Measurements from ENCODE around the gene SNTG2.

Gene SNTG2

DNA sequence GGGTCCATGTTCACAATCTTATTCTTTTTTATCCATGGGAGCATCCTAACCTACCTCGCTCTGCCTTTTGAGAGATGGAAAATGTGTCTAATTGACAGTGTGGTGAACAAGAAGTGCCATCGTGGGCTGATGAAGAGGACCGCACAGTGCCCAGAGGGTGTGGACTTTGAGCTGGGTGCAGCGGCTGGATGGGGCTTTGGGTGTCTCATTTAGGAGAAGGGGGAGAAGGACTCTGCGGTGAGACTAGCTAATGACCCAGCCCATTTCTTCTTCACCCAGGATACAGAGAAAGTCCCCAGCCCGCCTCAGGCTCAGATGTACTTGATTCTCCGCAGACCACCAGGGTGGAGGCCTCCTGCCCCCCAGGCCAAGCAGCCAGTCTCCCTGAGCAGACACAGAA is 33.7 kb upstream of the SNTG2 start:
- H3K9me3 ChIP-seq (ENCODE audit: control insufficient read depth, low read length) = no peaks in the 10 kb centered on the region
- H3K36me3 ChIP-seq (ENCODE audit: control insufficient read depth, insufficient read depth, low read length) = no peaks in the 10 kb centered on the region
- no peaks in the 10 kb centered on the region for H3K4me1 ChIP-seq (ENCODE audit: control insufficient read depth, insufficient read depth, low read length)
- H3K4me3 ChIP-seq (ENCODE audit: low read length) = no peak overlapping the region
- H3K9ac ChIP-seq (ENCODE audit: low read length) = no peak overlapping the region
- no peaks in the 10 kb centered on the region for H3K27me3 ChIP-seq (ENCODE audit: control insufficient read depth, insufficient read depth, low read length)

DNA sequence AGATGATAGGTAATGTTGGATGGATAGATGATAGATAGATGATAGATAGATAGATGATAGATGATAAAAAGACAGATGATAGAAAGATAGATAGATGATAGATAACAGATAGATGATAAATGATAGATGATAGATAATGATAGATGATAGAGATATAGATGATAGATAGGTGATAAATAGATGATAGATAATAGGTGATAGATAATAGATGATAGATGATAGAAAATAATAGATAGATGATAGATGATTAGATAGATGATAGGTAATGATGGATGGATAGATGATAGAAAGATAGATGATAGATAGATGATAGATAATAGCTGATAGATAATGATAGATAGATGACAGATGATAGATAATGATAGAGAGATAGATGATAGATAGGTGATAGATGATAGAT is 31.0 kb upstream of the SNTG2 start:
- Histone ChIP-seq H3K9ac (ENCODE audit: low read length) (no peak overlapping the region), H3K36me3 (ENCODE audit: control insufficient read depth, insufficient read depth, low read length) (no peaks in the 10 kb centered on the region), H3K4me1 (ENCODE audit: control insufficient read depth, insufficient read depth, low read length) (no peaks in the 10 kb centered on the region), H3K27me3 (ENCODE audit: control insufficient read depth, insufficient read depth, low read length) (no peaks in the 10 kb centered on the region), H3K9me3 (ENCODE audit: control insufficient read depth, low read length) (no peaks in the 10 kb centered on the region), H3K4me3 (ENCODE audit: low read length) (no peak overlapping the region)

DNA sequence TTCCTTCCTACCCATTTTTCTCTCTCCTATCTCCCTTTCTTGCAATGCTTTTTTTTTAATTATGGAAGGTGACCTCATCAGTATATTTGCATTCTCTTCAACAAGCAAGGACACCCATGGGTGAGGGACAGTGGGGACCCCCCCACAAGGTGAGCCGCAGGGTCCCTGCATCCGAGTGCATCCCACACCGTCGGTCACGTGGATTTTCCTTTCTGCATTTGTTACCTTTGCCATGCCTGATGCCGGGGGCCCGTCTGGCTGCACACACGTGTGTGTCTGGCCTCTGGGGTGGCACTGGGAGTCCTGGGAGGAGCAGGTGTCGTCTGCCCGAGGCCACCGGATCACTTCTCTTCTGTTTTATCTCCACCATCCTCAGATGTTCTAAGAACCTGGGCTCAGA is 30.1 kb upstream of the SNTG2 start:
- no peaks in the 10 kb centered on the region for H3K9me3 ChIP-seq (ENCODE audit: control insufficient read depth, low read length)
- no peak overlapping the region for H3K4me3 ChIP-seq (ENCODE audit: low read length)
- no peak overlapping the region for H3K9ac ChIP-seq (ENCODE audit: low read length)
- H3K27me3 ChIP-seq (ENCODE audit: control insufficient read depth, insufficient read depth, low read length) = no peaks in the 10 kb centered on the region
- H3K4me1 ChIP-seq (ENCODE audit: control insufficient read depth, insufficient read depth, low read length) = no peaks in the 10 kb centered on the region
- no peaks in the 10 kb centered on the region for H3K36me3 ChIP-seq (ENCODE audit: control insufficient read depth, insufficient read depth, low read length)

DNA sequence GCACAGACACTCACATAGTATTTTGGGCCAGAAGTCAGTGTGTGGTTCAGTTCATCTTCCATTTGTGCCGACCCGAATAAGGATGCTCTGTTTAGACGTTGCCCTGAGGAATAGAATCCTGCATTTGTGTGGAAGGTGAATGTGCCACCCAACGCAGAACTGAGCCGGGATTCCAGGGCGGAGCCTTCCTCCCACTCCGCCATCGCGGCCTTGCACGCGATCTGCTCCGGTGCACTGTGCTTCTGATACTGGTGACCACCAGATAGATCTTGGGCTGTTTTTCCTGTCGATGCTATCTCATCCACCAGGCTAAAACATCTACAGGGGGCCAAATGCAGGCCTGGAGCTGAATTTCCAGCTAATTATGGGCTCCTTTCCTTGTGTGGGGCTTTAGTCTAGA is 29.6 kb upstream of the SNTG2 start:
- Histone ChIP-seq H3K9ac (ENCODE audit: low read length) (no peak overlapping the region), H3K27me3 (ENCODE audit: control insufficient read depth, insufficient read depth, low read length) (no peaks in the 10 kb centered on the region), H3K36me3 (ENCODE audit: control insufficient read depth, insufficient read depth, low read length) (no peaks in the 10 kb centered on the region), H3K9me3 (ENCODE audit: control insufficient read depth, low read length) (no peaks in the 10 kb centered on the region), H3K4me1 (ENCODE audit: control insufficient read depth, insufficient read depth, low read length) (no peaks in the 10 kb centered on the region), H3K4me3 (ENCODE audit: low read length) (no peak overlapping the region)

DNA sequence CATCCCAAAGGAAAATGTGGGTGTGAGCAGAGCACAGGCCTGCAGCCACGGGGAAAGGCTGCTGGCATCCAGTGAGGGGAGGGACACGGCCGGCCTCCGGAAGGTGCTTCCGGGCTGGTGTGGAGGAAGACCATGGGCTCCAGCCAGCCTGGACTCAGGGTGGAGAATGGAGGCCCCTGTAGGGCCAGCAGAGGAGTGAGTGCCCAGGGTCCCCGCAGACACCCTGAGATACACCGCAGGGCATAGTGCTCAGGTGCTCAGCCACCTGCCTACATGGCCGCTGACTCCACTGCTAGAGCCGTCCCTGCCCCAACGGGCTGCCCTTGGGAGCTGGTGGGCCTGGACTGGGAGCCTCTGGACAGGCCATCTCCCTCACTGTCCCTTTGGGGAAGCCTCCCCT is 28.5 kb upstream of the SNTG2 start:
- Histone ChIP-seq H3K36me3 (ENCODE audit: control insufficient read depth, insufficient read depth, low read length) (no peaks in the 10 kb centered on the region), H3K4me1 (ENCODE audit: control insufficient read depth, insufficient read depth, low read length) (no peaks in the 10 kb centered on the region), H3K9ac (ENCODE audit: low read length) (no peak overlapping the region), H3K9me3 (ENCODE audit: control insufficient read depth, low read length) (no peaks in the 10 kb centered on the region), H3K4me3 (ENCODE audit: low read length) (no peak overlapping the region), H3K27me3 (ENCODE audit: control insufficient read depth, insufficient read depth, low read length) (no peaks in the 10 kb centered on the region)

DNA sequence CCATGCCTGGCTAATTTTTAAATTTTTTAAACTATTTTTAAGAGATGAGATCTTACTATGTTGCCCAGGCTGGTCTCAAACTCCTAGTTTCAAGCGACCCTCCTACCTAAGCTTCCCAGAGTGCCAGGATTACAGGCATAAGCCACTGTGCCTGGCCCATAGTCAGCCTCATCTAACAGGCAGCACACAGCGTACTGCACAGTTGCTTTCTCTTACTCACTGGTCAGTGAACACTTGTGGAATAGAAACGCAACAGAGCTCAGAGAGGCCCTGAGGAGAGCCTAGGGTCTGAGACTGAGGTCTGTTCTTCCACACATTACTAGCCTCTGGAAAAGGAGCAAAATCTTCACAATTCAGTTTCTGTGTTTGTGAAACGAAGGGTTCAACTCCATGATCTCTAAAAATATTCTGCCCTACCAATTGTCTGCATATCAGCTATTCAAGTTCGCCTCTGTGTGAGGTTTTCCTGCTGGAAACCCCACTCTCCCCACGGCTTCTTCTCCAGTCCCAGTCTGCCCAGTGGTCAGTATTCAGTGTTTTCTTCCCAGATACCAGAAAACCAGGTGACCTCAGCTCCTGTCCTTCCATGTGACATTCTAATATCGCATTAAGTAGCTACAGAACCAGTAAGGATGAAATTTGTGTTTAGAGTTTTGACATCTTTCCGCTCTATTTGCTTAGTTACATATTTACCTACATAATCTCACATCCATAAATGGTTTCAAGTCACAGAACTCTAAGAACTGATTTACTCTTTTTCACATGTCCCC is 26.6 kb upstream of the SNTG2 start:
- no peaks in the 10 kb centered on the region for H3K36me3 ChIP-seq (ENCODE audit: control insufficient read depth, insufficient read depth, low read length)
- H3K4me3 ChIP-seq (ENCODE audit: low read length) = no peak overlapping the region
- no peaks in the 10 kb centered on the region for H3K9me3 ChIP-seq (ENCODE audit: control insufficient read depth, low read length)
- H3K27me3 ChIP-seq (ENCODE audit: control insufficient read depth, insufficient read depth, low read length) = no peaks in the 10 kb centered on the region
- no peaks in the 10 kb centered on the region for H3K4me1 ChIP-seq (ENCODE audit: control insufficient read depth, insufficient read depth, low read length)
- H3K9ac ChIP-seq (ENCODE audit: low read length) = no peak overlapping the region

DNA sequence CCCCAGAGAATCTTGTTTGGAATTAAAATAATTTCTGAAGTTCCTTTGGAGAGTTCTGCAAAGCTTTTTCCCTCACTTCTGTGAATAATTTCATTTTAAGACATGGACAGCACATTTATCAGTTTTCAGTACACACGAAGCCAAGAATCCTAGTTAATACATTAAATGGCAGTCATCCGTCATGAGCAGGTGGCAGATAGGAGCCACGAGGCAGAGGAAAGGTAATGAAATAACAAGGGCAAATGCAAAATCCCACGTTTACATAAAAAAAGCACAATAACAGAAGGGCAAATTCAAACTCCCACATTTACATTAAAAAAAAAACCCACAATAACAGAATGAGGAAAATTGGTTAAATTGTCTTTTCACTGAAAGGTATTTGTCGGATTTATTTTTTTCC is 25.9 kb upstream of the SNTG2 start:
- Histone ChIP-seq H3K9ac (ENCODE audit: low read length) (no peak overlapping the region), H3K27me3 (ENCODE audit: control insufficient read depth, insufficient read depth, low read length) (no peaks in the 10 kb centered on the region), H3K4me1 (ENCODE audit: control insufficient read depth, insufficient read depth, low read length) (no peaks in the 10 kb centered on the region), H3K4me3 (ENCODE audit: low read length) (no peak overlapping the region), H3K36me3 (ENCODE audit: control insufficient read depth, insufficient read depth, low read length) (no peaks in the 10 kb centered on the region), H3K9me3 (ENCODE audit: control insufficient read depth, low read length) (no peaks in the 10 kb centered on the region)

DNA sequence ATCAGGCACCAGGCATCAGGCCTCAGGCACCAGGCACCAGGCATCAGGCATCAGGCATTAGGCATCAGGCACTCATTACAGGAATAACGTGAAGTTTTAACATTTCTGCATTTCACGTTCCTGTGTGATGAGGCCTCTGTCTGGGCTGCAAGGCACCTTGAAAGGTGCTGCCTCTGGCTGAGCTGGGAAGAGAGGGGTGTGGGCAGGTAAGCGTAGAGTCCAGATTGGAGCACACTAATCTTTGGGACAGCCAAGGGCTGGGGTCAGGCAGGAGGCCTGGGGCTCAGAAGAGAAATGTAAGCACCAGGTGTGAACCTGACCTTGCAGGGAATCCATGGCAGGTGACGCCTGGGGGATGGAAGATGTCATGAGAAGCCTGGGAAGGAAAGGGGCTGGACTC is 25.3 kb upstream of the SNTG2 start:
- Histone ChIP-seq H3K4me3 (ENCODE audit: low read length) (no peak overlapping the region), H3K27me3 (ENCODE audit: control insufficient read depth, insufficient read depth, low read length) (no peaks in the 10 kb centered on the region), H3K36me3 (ENCODE audit: control insufficient read depth, insufficient read depth, low read length) (no peaks in the 10 kb centered on the region), H3K9ac (ENCODE audit: low read length) (no peak overlapping the region), H3K9me3 (ENCODE audit: control insufficient read depth, low read length) (no peaks in the 10 kb centered on the region), H3K4me1 (ENCODE audit: control insufficient read depth, insufficient read depth, low read length) (no peaks in the 10 kb centered on the region)

DNA sequence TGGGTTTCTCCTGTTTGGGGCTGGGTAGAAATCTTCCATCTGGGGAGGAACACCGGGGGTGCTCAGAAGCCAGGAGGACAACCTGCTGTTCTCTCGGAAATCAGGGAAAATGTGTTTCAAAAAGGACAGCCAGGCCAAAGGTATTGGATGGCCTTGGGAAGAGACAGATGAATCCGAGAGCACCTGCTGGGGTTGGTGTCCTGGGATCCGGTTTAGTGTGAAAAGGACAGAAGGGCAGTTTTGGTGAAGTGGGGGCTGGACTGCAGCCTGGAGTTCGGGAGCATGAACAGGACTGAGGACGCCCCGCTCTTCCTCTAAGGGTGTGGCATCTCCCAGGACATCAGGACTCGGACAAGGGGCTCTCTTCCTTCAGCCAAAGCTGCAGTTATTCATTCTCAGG is 24.9 kb upstream of the SNTG2 start:
- Histone ChIP-seq H3K9me3 (ENCODE audit: control insufficient read depth, low read length) (no peaks in the 10 kb centered on the region), H3K9ac (ENCODE audit: low read length) (no peak overlapping the region)

DNA sequence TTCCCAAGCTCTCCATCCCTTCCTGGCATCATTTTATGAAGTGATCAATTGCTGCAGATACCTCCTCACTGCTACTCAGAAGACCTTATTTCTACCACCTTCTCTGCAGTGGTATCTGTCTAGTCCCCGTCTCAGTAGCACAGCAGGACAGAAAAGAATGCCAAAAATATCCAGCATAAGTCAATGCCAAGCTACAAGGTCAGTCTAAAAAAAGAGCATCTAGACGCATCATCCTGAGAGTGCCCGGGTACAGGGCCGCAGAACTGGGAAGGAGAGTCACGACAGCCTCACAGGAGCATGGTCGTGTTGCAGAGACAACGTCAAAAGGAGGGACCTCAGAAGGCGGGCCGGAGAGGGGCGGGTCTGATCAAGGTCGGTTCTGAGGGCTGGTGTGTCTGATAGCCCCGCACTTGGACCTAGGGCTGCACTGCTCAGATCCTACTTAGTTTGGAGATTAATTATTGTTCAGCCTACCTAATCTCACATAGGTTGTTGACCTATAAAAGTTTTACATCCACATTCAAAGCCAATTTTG is 24.3 kb upstream of the SNTG2 start:
- H3K36me3 ChIP-seq (ENCODE audit: control insufficient read depth, insufficient read depth, low read length) = no peaks in the 10 kb centered on the region
- H3K27me3 ChIP-seq (ENCODE audit: control insufficient read depth, insufficient read depth, low read length) = no peaks in the 10 kb centered on the region
- H3K4me1 ChIP-seq (ENCODE audit: control insufficient read depth, insufficient read depth, low read length) = no peaks in the 10 kb centered on the region
- no peak overlapping the region for H3K4me3 ChIP-seq (ENCODE audit: low read length)
- H3K9me3 ChIP-seq (ENCODE audit: control insufficient read depth, low read length) = no peaks in the 10 kb centered on the region
- H3K9ac ChIP-seq (ENCODE audit: low read length) = no peak overlapping the region

More for the DNA sequence above, 24.9 kb upstream of the SNTG2 start:
- Histone ChIP-seq H3K27me3 (ENCODE audit: control insufficient read depth, insufficient read depth, low read length) (no peaks in the 10 kb centered on the region), H3K36me3 (ENCODE audit: control insufficient read depth, insufficient read depth, low read length) (no peaks in the 10 kb centered on the region), H3K4me3 (ENCODE audit: low read length) (no peak overlapping the region), H3K4me1 (ENCODE audit: control insufficient read depth, insufficient read depth, low read length) (no peaks in the 10 kb centered on the region)

DNA sequence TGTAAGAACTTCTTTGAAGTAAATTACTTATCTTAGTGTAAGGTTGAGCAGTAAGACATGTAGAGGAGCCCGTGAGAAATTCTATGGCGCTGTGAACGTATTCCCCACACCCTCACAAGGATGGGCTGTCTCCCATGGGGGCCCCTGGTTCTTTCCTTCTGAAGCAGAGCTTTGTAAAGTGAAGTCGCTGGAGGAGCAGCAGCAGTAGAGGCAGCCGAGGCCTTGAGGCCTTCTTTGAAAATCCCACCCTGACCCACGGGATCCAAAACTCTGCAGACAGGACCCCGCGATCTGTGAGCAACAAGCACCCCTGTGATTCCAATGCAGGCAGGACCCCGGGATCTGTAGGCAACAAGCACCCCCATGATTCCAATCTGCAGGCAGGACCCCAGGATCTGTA is 23.8 kb upstream of the SNTG2 start:
- Histone ChIP-seq H3K36me3 (ENCODE audit: control insufficient read depth, insufficient read depth, low read length) (no peaks in the 10 kb centered on the region), H3K27me3 (ENCODE audit: control insufficient read depth, insufficient read depth, low read length) (no peaks in the 10 kb centered on the region), H3K9me3 (ENCODE audit: control insufficient read depth, low read length) (no peaks in the 10 kb centered on the region), H3K4me3 (ENCODE audit: low read length) (no peak overlapping the region), H3K4me1 (ENCODE audit: control insufficient read depth, insufficient read depth, low read length) (no peaks in the 10 kb centered on the region), H3K9ac (ENCODE audit: low read length) (no peak overlapping the region)

DNA sequence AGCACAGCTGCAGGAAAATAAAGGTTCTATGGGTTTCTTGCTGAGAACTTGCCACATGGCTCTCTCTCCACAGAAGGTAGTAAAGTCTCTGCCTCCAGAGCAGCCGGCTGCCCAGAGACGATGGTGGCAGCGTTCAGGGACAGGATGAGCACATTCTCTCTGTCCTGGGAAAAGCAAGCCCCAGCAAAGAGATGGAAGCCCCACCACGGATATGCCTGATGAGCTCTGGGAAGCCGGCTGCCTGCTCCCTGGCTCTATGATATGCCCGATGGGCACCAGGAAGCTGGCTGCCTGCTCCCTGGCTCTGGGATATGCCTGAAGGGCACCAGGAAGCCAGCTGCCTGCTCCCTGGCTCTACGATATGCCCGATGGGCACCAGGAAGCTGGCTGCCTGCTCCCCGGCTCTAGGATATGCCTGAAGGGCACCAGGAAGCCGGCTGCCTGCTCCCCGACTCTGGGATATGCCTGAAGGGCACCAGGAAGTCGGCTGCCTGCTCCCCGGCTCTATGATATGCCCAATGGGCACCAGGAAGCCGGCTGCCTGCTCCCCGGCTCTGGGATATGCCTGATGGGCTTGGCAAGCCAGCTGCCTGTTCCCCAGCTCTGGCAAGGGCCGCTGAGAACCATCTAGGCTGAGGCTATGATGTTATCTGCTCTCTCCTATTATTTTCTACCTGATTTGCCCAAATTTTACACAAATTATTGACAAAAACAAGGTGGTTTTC is 21.5 kb upstream of the SNTG2 start:
- H3K9ac ChIP-seq (ENCODE audit: low read length) = no peak overlapping the region
- H3K36me3 ChIP-seq (ENCODE audit: control insufficient read depth, insufficient read depth, low read length) = no peaks in the 10 kb centered on the region
- no peaks in the 10 kb centered on the region for H3K4me1 ChIP-seq (ENCODE audit: control insufficient read depth, insufficient read depth, low read length)
- no peaks in the 10 kb centered on the region for H3K9me3 ChIP-seq (ENCODE audit: control insufficient read depth, low read length)
- H3K27me3 ChIP-seq (ENCODE audit: control insufficient read depth, insufficient read depth, low read length) = no peaks in the 10 kb centered on the region
- H3K4me3 ChIP-seq (ENCODE audit: low read length) = no peak overlapping the region

Measured in mucosa of stomach (tissue), 1 donor.